ENCODE results near the gene ERC1. TPM values are rescaled to one million over a fixed set of nuclear protein-coding genes. Genes with fewer than 3 reads are reported as not detected.

ERC1 gene
- total RNA-seq, 6 experiments from 2014 or later = 44.1 to 48.9 (median 47.9) TPM

DNA sequence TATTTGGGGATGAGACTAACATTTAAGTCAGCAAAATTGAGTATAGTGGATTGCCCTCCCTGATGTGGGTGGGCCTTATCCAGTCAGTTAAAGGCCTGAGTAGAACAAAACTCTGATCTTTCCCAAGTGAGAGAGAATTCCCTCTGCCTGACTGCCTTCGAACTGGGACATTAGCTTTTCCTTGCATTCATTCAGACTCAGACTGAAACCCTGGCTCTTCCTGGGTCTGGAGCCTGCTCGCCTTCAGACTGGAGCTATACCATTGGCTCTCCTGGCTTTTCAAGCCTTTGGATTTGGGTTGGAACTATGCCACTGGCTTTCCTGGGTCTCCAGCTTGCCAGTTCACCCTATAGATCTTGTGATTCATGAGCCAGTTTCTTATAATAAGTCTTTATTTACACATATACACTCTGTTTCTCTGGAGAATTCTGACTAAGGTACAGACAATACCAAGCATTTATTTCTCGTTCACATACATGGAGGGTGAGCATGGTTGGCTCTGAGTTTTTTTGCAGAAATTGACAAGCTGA, 296.5 kb downstream of the ERC1 start:
- Mint-ChIP-seq H3K4me3 (no peak overlapping the region), H3K36me3 (ENCODE audit: low read depth) (peaks cover 15% of the 10 kb centered on the region), H3K9me3 (no peaks in the 10 kb centered on the region), H3K27me3 (ENCODE audit: insufficient read depth) (no peaks in the 10 kb centered on the region; the same call in 1 of the 2 replicates), H3K27ac (no peak overlapping the region), H3K4me1 (ENCODE audit: low read depth) (peaks cover 34% of the 10 kb centered on the region)
- DNase-seq = no peak
- no peak for TF ChIP-seq CTCF (IDR thresholded peaks at IDR 0.05)

DNA sequence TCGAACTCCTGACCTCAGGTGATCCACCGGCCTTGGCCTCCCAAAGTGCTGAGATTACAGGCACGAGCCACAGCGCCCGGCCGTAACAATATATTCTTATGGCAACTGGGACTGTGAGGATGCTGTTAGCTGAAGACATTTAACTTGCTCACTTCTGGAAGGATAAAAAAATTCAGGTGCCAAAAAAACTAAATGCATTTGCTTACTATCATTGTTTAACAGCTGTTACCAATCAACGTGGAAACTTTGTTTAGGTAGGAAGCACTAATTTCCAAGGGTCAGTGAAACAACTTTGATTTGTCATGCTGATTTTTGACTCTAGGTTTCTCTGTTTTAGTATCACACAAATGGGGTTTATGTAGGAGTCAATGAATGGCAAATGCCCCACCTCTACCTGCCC, 297.3 kb downstream of the ERC1 start:
- H3K4me1 Mint-ChIP-seq (ENCODE audit: low read depth) = peaks cover 25% of the 10 kb centered on the region
- H3K27me3 Mint-ChIP-seq (ENCODE audit: insufficient read depth) = no peaks in the 10 kb centered on the region; the same call in 1 of the 2 replicates
- H3K9me3 Mint-ChIP-seq = no peaks in the 10 kb centered on the region
- peaks cover 15% of the 10 kb centered on the region for H3K36me3 Mint-ChIP-seq (ENCODE audit: low read depth)
- H3K27ac Mint-ChIP-seq = no peak overlapping the region
- no peak for DNase-seq
- no peak overlapping the region for H3K4me3 Mint-ChIP-seq
- TF ChIP-seq CTCF (IDR thresholded peaks at IDR 0.05) = no peak

DNA sequence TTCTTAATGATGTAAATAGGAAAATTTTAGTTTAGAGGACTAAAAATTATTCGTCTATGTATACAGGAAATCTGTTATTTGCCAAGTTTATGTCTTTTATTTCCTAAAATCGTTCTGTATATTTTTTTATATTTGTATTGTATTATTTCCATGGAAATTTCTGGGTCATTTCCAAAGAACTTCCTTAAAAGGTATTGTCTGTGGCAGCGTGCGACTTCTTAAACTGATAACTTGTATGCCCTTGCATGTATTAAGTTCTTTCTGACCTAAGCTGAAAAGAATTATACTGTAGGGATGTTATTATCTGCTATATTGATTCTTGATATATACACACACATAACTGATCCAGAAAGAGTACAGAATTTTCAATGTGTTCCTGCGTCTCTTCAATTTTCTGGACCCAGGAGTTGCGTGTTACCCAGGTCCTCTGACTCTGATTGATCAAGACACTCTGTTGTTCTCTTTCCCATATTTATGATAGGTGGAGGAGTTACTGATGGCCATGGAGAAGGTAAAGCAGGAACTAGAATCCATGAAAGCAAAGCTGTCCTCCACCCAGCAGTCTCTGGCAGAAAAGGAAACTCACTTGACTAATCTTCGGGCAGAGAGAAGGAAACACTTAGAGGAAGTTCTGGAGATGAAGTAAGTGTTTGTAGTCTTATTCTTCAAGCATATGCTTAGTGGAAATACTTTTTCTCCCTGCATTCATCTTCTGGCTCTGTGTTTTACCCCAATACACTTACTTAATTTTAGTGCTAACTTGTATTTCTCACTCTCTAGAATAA, 298.5 kb downstream of the ERC1 start:
- H3K4me3 Mint-ChIP-seq = no peak overlapping the region
- peaks cover 13% of the 10 kb centered on the region for H3K4me1 Mint-ChIP-seq (ENCODE audit: low read depth)
- H3K9me3 Mint-ChIP-seq = no peaks in the 10 kb centered on the region
- TF ChIP-seq CTCF (IDR thresholded peaks at IDR 0.05) = no peak
- H3K27me3 Mint-ChIP-seq (ENCODE audit: insufficient read depth) = 0 out of 2 replicates have a peak, but pooled peaks cover 3% of the 10 kb centered on the region
- no peak for DNase-seq
- H3K27ac Mint-ChIP-seq = peak overlapping the region; percentile 19; the same call in 1 of the 2 replicates
- peaks cover 15% of the 10 kb centered on the region for H3K36me3 Mint-ChIP-seq (ENCODE audit: low read depth)

DNA sequence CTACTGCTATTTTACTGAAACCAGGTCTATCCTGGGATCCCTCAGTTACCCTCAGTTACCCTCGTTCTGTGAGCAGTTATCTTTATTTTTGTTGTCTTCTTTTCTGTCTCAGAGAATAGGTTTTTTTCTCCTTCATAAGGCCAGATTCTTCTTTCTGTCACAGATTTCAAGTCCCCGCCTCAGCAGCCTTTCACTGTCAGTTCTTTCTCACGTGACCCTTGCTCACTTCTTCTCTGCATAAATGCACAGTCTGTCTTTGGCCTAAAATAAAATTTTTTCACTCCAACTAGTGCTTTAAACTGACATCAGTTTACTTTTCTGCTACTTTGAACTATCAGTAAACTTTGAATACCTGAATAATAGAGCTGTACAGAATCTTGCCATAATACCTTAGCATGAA, 299.7 kb downstream of the ERC1 start:
- no peak for TF ChIP-seq CTCF (IDR thresholded peaks at IDR 0.05)
- no peak overlapping the region for H3K4me3 Mint-ChIP-seq
- 0 out of 2 replicates have a peak, but pooled peaks cover 3% of the 10 kb centered on the region for H3K27me3 Mint-ChIP-seq (ENCODE audit: insufficient read depth)
- DNase-seq = no peak
- H3K27ac Mint-ChIP-seq = no peak overlapping the region
- no peaks in the 10 kb centered on the region for H3K9me3 Mint-ChIP-seq
- peaks cover 20% of the 10 kb centered on the region for H3K36me3 Mint-ChIP-seq (ENCODE audit: low read depth)
- peaks cover 7% of the 10 kb centered on the region for H3K4me1 Mint-ChIP-seq (ENCODE audit: low read depth)

DNA sequence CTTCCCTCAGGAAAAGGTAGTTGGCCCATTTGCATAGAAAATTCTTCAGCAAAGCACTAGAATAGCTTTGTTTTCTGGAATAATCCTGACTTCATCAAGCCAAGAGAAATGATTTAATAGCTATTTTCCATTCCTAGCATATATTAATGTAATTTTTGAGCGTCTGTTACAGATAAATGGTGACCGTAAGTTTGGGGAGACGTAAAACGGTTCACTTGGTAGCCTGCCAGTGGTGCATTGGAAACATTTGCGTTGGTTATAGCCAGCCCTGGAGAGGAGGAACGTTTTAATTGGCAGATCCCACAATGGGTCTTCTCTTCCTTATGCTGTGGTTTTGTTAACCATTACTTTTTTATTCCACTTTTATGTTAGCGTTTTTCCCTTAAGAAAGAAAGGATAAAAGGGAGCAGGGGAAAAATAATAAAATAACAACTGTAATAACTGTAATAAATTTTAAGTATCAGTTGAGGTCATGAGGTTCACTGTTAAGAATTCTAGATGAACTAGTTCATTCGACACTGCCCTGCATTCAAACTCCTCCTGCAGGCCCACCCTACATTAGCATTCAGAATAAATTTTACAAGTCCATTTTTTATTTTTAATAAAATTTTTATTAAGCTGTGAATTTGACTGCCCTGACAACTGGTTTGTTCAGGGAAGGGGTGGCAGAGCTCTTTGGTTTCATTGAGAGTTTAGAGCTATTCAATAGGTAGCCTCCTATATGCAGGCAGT, 300.7 kb downstream of the ERC1 start:
- no peak for DNase-seq
- no peak overlapping the region for H3K27ac Mint-ChIP-seq
- peaks cover 22% of the 10 kb centered on the region for H3K36me3 Mint-ChIP-seq (ENCODE audit: low read depth)
- H3K4me1 Mint-ChIP-seq (ENCODE audit: low read depth) = peaks cover 11% of the 10 kb centered on the region
- H3K27me3 Mint-ChIP-seq (ENCODE audit: insufficient read depth) = 0 out of 2 replicates have a peak, but pooled peaks cover 3% of the 10 kb centered on the region
- no peak for TF ChIP-seq CTCF (IDR thresholded peaks at IDR 0.05)
- H3K4me3 Mint-ChIP-seq = no peak overlapping the region
- no peaks in the 10 kb centered on the region for H3K9me3 Mint-ChIP-seq

Data from HFFc6 (cell line).